ENCODE data around the gene ARRDC5.
"Not testable (repeated sequence)": the region's sequence is repeated elsewhere in the genome, so short reads cannot be mapped to it uniquely, and the experiment has no call there.

Gene ARRDC5

GRCh38 chr19:4902796-4903195 is at the start of gene ARRDC5:
Gene ARRDC5 (minus strand): TSS chr19:4902896. CDS start chr19:4902825, 71 bp downstream.
- no peak for DNase-seq

GRCh38 chr19:4951656-4952055 is 49.0 kb upstream of the ARRDC5 start:
- no peak for DNase-seq

- DNase-seq = not testable (repeated sequence)
Observed at GRCh38 chr19:4950650-4951049, 48.0 kb upstream of the ARRDC5 start.

- DNase-seq = not testable (repeated sequence)
Observed at GRCh38 chr19:4941638-4942169, 39.0 kb upstream of the ARRDC5 start.

GRCh38 chr19:4939466-4939865 is 36.8 kb upstream of the ARRDC5 start:
- no peak for DNase-seq

GRCh38 chr19:4938461-4938860 is 35.8 kb upstream of the ARRDC5 start:
- not testable (repeated sequence) for DNase-seq

- DNase-seq = no peak
Observed at GRCh38 chr19:4937060-4937459, 34.4 kb upstream of the ARRDC5 start.

- no peak for DNase-seq
Observed at GRCh38 chr19:4935444-4935843, 32.7 kb upstream of the ARRDC5 start.

GRCh38 chr19:4933528-4933927 is 30.8 kb upstream of the ARRDC5 start:
- DNase-seq = no peak

GRCh38 chr19:4932711-4933110 is 30.0 kb upstream of the ARRDC5 start:
- DNase-seq = no peak

GRCh38 chr19:4930664-4931063 is 28.0 kb upstream of the ARRDC5 start:
- no peak for DNase-seq

GRCh38 chr19:4929186-4929585 is 26.5 kb upstream of the ARRDC5 start:
- no peak for DNase-seq

GRCh38 chr19:4923276-4923747 is 20.6 kb upstream of the ARRDC5 start:
- no peak for DNase-seq

GRCh38 chr19:4922530-4923275 is 20.0 kb upstream of the ARRDC5 start:
- no peak for DNase-seq

GRCh38 chr19:4916292-4917082 is 13.8 kb upstream of the ARRDC5 start:
- DNase-seq = peak; percentile 31

- DNase-seq = peak; percentile 80
Observed at GRCh38 chr19:4914736-4915501, 12.2 kb upstream of the ARRDC5 start.

GRCh38 chr19:4913996-4914735 is 11.5 kb upstream of the ARRDC5 start:
- DNase-seq = peak; percentile 50

GRCh38 chr19:4911786-4912672 is 9.3 kb upstream of the ARRDC5 start:
- DNase-seq = peak; percentile 85

GRCh38 chr19:4911314-4911713 is 8.6 kb upstream of the ARRDC5 start:
- DNase-seq = no peak

GRCh38 chr19:4910594-4911281 is 8.0 kb upstream of the ARRDC5 start:
- peak; percentile 68 for DNase-seq
